Measurements from ENCODE around the gene LIPC. TPM values are rescaled to one million over a fixed set of nuclear protein-coding genes. Genes with fewer than 3 reads are reported as not detected.

The LIPC gene
- total RNA-seq, 1 donor from 2014 or later = 24.4 TPM

DNA sequence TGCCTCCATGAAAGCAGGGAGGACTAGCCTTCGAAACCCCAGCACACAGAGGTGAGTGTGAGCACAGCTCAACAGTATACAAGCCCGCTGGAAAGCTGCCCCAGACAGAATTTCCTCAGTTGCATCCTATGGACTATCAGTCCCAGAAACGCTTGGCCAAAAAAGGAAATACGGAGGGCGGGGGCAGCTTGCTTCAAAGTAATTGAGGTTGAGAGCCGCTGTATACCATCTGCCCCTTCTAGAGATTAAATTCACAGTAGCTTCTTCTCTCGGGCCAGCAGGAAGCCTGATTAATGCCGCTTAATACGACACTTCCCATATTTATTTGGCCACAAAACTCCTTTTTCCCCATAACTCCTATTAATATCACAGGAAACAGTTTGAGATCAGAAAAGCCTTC, 88.7 kb downstream of the LIPC start:
- no peak for ATAC-seq
- intact Hi-C loops (cut with DNase I) = no loop called here
- DNase-seq (ENCODE audit: low spot score) = no peak

GRCh38 chr15:58520936-58521292, 89.1 kb downstream of the LIPC start:
- DNase-seq (ENCODE audit: low spot score) (no peak), ATAC-seq (no peak)
- intact Hi-C loops (cut with DNase I) = no loop called here

- DNase-seq (ENCODE audit: low spot score) = no peak
- intact Hi-C loops (cut with DNase I) = no loop called here
Measured at GRCh38 chr15:58521293-58521991, 89.7 kb downstream of the LIPC start.

DNA sequence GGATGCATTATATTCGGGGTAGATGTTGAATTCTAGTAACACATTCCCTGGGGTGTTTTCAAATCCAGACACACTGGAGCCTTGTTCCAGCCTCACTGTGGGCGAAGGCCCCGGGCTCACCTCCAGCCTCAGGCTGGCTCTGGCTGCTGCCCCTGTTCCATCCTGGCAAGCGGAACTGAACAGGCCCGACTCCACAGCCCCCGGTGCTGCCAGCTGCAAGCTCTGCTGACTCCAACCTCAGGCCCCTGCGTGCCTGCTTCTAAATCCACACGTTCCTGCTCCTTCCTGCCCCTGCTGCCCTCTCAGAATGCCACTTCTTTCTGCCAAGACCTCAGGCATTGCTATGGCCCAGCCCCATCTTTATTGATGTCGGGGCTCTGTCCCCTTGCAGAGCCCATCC, 90.6 kb downstream of the LIPC start:
- peak; percentile 63 for ATAC-seq
- intact Hi-C loops (cut with DNase I) = no loop called here
- DNase-seq (ENCODE audit: low spot score) = no peak

More at GRCh38 chr15:58521293-58521991, 89.7 kb downstream of the LIPC start:
- ATAC-seq = peak; percentile 33

- intact Hi-C loops (cut with DNase I) = no loop called here
- DNase-seq (ENCODE audit: low spot score) = no peak
- no peak for ATAC-seq
Measured at GRCh38 chr15:58522865-58523264, 91.1 kb downstream of the LIPC start.

- ATAC-seq (no peak), DNase-seq (ENCODE audit: low spot score) (no peak)
- intact Hi-C loops (cut with DNase I) = no loop called here
Measured at GRCh38 chr15:58523634-58524033, 91.8 kb downstream of the LIPC start.

GRCh38 chr15:58524247-58524646, 92.5 kb downstream of the LIPC start:
- ATAC-seq = no peak
- intact Hi-C loops (cut with DNase I) = no loop called here

GRCh38 chr15:58525991-58526421, 94.2 kb downstream of the LIPC start:
- ATAC-seq (no peak), DNase-seq (ENCODE audit: low spot score) (no peak)
- intact Hi-C loops (cut with DNase I) = no loop called here

More at GRCh38 chr15:58524247-58524646, 92.5 kb downstream of the LIPC start:
- DNase-seq (ENCODE audit: low spot score) = no peak

DNA sequence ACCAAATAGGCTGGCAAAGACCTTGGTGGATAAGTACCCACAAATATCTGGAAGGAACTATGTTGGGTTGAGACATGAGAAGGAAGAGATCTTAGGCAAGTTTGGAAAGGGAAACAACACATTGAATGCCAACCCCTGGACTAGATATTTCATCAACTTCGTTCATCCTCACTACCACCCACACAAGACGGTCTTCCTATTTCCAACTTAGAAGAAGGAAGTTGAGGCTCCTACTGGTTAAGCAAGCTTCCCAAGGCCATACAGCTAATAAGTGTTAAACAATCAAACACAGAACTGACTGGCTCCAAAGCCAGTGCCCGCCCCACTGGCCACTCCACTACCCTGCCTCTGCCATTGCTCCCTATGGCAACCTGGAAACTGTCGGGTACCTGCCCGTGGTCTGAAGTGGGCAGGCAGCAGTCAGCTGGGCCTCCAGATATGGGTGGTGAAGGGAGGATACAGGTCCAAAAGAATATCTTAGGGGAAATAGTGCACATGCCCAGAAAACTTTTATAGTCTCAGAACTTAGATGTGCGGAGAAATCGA, 94.9 kb downstream of the LIPC start:
- ATAC-seq = no peak
- DNase-seq (ENCODE audit: low spot score) = no peak
- intact Hi-C loops (cut with DNase I) = no loop called here

GRCh38 chr15:58527573-58528187, 95.9 kb downstream of the LIPC start:
- DNase-seq (ENCODE audit: low spot score) = no peak
- intact Hi-C loops (cut with DNase I) = no loop called here
- ATAC-seq = peak; percentile 8

DNA sequence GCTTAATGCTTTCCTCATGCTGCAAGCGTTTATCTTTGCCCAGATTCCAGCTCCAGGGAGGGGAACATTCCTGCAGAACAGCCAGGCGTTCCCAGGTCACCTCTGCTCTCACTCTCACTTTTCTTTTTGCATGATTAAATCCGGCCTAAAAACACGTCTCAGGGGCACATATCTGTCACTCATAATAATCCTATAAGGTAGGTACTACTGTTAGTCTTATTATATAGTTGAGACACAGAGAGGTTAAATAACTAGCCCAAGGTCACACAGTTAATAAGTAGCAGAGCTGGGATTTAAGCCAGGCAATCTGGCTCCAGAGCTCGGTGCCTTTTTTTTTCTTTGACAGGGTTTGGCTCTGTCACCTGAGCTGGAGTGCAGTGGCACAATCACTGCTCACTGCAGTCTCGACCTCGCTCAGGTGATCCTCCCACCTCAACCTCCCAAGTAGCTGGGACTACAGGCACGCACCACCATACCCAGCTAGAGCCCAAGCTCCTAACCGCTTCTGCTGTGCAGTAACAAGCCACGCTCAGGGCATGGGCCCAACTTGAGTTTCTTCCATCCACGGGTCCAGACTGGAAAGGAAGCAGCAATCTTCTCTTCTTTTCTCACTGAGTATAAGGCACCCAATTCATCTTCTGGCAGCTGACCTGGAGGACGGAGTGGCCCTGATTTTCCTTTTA, 96.5 kb downstream of the LIPC start:
- intact Hi-C loops (cut with DNase I) = no loop called here
- DNase-seq (ENCODE audit: low spot score) (no peak), ATAC-seq (peak; percentile 86)

DNA sequence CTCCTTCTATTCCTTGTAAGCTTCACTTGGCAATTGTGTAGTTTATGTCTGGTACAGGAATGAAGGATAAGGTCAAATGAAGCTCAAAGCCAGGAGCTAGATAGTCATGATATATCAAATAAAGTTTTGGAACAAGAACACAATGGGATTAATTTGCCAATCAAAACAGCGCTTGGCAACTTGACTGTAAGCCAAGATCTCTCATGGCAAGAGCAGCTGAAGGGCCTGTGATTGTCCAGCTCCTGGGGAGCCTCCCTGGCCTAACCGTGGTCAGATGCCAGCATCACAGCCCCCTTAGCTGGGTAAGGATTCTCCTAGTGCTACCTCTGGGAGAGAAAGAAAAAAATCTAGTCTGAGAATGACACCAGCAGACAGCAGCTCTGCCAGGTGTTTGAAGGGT, 97.2 kb downstream of the LIPC start:
- DNase-seq (ENCODE audit: low spot score) = no peak

GRCh38 chr15:58530056-58530590, 98.3 kb downstream of the LIPC start:
- ATAC-seq = no peak
- intact Hi-C loops (cut with DNase I) = no loop called here

More for the DNA sequence above, 97.2 kb downstream of the LIPC start:
- no peak for ATAC-seq
- intact Hi-C loops (cut with DNase I) = no loop called here

GRCh38 chr15:58532126-58532525, 100.3 kb downstream of the LIPC start:
- no peak for DNase-seq (ENCODE audit: low spot score)
- ATAC-seq = no peak
- intact Hi-C loops (cut with DNase I) = no loop called here

More at GRCh38 chr15:58530056-58530590, 98.3 kb downstream of the LIPC start:
- no peak for DNase-seq (ENCODE audit: low spot score)

GRCh38 chr15:58534556-58534955, 102.8 kb downstream of the LIPC start:
- intact Hi-C loops (cut with DNase I) = no loop called here
- no peak for DNase-seq (ENCODE audit: low spot score)
- ATAC-seq = no peak

- intact Hi-C loops (cut with DNase I) = no loop called here
- DNase-seq (ENCODE audit: low spot score) (no peak), ATAC-seq (no peak)
Measured at GRCh38 chr15:58535337-58535736, 103.5 kb downstream of the LIPC start.

GRCh38 chr15:58535894-58536293, 104.1 kb downstream of the LIPC start:
- DNase-seq (ENCODE audit: low spot score) = no peak
- intact Hi-C loops (cut with DNase I) = no loop called here

DNA sequence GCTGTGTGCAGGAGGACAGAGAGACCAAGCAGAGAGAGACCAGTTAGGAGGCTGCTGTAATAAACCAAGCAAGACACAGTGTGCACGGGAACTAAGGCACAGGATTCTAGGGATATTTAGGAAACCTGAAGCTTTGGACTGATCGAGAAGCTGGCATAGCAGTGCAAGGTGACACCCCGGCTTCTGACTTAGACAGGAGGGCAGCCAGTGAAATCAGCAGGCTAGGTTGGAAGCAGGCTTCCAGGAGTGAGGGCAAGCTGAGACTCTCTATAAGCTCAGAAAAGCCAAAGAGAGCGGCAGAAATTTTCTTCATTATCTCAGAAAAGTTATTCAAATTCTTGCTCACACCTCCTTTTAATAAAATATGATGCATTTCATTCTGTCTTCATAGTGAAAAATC, 104.6 kb downstream of the LIPC start:
- intact Hi-C loops (cut with DNase I) = no loop called here
- DNase-seq (ENCODE audit: low spot score) (no peak), ATAC-seq (no peak)

More at GRCh38 chr15:58535894-58536293, 104.1 kb downstream of the LIPC start:
- no peak for ATAC-seq

DNA sequence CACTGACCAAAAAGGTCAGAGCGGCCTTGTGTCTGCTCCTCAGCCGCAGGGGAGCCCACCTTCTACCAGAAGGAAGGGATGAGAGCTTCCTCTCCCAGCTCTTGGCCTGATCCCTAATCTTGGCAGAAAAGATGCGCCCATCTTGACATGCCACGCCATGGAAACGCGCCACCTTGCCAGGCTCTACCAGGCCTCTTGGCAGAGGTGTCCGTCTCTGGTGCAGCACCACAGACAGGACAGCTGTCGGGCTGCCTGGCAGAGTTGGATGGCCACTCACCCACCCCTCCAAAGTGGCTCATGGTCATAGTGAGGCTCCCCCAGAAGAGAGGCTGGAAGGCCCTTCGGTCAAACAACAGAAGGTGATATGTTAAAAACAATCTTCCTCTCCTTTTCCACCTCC, 105.2 kb downstream of the LIPC start:
- DNase-seq (ENCODE audit: low spot score) = peak; percentile 48
- ATAC-seq = no peak
- intact Hi-C loops (cut with DNase I) = no loop called here

Data from sciatic nerve (tissue), 2 donors.